HG02642 (cell line): ENCODE results near the gene PYCR2.
"Not testable (repeated sequence)": the region's sequence is repeated elsewhere in the genome, so short reads cannot be mapped to it uniquely, and the experiment has no call there.

Experiments
- ATAC-seq: cut with Tn5 transposase; IDR thresholded peaks from one replicate; pipeline ENCODE4 v1.9.1; 2021; ENCODE audit warnings: mild to moderate bottlenecking; ENCODE audit not compliant: unreplicated experiment, poor library complexity

The PYCR2 gene

DNA sequence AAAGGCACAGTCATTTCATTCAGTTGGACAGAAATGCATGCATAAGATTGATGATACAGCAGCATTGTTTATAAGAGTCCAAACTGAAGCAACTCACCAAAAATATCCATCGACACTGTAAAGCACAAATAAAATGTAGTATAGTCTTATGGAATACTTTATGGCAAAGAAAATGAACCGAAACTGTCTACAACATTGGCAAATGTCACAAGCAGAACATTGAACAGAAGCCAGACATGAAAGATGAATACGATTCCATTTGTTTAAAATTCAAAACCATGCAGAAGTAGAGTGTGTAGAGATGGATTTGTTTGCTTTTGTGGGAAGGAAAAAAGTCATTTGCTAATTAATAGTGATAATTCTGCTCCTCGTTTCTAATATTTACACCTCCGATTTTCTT, 27.6 kb downstream of the PYCR2 start:
- no peak for ATAC-seq

DNA sequence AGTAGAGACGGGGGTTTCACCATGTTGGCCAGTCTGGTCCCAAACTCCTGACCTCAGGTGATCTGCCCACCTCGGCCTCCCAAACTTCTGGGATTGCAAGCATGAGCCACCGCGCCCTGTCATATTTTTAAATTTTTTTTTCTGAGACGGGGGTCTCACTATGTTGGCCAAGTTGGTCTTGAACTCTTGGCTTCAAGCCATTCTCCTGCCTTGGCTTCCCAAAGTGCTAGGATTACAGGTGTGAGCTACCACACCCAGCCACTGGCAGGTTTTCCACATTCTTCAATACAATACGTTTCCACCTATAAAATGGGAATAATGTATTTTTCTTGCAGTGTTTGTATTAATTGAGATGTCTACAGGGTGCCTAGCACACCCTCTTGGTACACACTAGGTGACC, 31.7 kb downstream of the PYCR2 start:
- ATAC-seq, result no peak

DNA sequence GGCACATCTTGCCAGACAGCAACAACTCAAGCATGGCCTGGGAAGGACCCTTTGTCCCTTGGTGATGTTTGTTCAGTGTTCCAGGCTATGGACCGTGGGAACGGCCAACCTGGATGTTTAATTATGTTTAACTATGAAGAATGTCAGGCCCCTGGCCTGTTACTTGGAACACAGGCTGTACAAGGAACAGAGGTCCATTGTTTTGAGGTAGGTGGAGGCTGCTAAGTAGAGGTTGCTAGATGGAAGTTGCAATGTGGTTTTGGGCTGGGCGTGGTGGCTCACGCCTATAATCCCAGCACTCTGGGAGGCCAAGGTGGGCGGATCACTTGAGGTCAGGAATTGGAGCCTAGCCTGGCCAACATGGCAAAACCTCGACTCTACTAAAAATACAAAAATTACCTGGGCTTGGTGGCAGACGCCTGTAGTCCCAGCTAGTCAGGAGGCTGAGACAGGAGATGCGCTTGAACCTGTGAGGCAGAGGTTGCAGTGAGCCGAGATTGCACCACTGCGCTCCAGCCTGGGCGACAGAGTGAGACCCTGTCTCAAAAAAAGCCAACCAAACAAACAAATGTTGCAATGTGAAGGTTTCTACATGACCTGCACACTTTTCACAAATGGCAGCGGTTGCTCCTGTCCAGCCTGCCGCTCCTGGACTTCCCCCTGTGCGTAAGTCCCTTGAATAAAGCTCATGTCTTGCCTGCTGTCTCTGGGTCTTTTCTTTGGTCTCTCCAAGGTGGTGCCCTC, 32.6 kb downstream of the PYCR2 start:
- ATAC-seq, result no peak

DNA sequence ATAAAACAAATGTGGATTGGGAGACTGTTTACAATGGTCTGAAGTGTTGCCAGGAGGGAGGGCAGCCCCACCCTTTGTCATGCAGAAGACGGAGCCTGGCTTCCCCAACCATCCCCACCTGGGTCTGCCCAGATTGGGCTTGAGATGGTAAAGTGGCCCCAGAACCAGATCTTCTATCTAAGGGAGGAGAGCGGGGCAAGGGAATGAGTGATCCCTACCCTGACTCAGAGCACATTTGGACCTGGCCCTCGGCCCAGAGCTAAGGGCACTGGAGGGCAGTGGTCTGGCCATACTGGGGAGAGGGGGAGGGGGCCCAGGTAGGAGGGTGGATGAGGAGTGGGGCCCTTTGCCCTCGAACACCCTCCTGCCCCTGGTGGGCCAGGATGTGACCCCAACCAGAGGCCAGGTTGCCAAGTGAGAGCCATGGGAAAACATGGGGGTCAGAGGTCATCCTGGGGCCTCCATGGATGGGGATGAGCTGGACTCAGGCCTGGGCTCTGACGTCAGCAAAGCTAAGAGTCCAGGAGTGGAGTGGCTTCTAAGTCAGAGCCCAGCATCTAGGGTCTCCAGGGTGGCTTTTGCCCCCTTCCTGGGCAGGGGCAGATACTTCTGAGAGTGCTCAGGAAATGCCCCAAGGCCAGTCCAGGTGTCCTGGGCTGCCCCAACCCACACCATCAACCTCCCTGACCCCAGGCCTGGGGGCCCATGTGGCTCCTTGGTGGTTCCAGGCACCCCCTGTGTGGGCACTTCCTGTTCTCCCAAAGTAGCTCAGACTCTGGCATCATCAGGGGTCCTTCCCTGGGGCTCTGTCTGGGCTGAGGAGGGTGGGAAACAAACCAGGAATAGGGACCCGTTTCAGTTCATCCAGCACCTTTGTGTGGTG, 33.5 kb downstream of the PYCR2 start:
- no peak for ATAC-seq

DNA sequence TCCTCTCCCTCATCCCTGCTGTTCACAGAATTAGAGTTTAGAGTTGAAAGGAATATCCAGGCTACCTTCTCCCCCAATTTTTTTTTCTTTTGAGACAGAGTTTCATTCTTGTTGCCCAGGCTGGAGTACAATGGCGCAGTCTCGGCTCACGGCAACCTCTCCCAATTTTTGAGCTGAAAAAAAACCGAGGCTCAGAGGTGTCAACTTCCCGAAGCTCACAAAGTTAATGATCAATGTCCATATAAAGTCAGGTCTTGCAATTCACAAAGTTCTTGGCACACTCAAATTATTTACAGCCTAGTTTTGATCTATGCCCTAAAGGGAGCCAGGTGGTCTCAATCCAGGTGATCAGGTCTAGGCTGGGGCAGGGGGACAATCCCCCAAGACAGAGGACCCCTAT, 34.3 kb downstream of the PYCR2 start:
- no peak for ATAC-seq

DNA sequence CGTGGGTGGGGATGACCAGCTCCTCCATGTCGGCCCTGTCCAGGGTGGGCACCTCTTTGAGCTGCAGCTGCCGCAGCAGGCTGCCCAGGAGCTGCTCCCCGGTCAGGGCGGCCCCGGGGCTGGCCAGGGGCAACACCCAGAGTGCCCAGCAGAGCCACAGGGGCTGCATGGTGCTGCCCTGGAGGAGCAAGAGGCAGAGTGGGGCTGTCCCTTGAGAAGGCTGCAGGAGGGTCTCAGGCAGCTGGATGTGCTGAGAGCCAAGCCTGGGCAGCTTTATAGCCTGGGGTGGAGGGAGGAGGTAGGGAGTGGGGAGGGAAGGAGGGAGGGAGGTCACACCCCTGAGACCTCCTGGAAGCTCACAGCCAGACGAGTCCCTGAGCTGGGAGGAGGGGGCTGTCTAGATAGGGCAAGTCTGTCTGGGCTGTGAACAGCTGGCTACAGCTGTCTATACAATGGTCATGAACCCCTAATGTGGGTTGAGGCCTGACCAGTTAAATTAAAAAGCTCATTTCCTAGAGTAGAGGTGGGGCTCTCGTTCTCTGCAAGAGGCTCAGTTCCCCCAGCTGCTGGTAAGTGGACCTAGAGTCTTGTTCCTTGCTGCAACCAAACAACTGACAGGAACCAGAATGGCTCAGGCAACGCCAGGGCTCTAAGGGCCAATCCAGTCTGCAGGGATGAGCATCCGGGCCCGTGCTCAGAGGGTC, 35.0 kb downstream of the PYCR2 start, which contains the start of gene LEFTY1:
TSS of gene LEFTY1 (minus strand) at position 249 of the 704 bp plus-strand sequence. CDS start at position 169, 80 bp downstream.
- no peak for ATAC-seq

DNA sequence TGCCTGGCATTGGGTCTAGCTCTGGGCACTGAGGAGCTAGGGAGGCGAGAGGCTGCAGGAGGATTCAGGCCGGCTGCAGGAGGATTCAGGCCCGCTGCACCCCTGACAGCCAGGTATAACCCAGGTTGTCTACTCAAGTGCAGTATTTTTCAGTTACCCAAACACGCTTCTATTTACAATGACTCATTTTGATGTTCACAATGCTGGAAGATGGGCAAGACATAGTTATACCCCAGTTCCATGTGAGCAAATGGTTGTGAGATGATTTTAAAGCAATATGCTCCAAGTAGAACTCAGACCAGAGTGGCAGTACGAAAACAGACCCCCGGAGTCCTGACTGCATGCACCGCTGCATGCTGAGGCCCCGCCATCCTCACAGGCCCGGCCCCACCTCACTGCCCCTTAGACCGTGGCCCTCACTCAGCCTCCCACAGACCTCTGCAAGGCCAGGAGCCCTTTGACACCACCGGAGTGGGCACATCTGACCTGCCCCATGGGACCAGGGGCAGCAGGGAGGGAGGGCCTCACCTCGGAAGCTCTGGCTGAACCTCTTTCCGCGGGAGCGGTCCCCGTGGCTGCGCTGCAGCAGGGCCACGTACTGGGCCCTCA, 35.7 kb downstream of the PYCR2 start:
- ATAC-seq, result no peak

DNA sequence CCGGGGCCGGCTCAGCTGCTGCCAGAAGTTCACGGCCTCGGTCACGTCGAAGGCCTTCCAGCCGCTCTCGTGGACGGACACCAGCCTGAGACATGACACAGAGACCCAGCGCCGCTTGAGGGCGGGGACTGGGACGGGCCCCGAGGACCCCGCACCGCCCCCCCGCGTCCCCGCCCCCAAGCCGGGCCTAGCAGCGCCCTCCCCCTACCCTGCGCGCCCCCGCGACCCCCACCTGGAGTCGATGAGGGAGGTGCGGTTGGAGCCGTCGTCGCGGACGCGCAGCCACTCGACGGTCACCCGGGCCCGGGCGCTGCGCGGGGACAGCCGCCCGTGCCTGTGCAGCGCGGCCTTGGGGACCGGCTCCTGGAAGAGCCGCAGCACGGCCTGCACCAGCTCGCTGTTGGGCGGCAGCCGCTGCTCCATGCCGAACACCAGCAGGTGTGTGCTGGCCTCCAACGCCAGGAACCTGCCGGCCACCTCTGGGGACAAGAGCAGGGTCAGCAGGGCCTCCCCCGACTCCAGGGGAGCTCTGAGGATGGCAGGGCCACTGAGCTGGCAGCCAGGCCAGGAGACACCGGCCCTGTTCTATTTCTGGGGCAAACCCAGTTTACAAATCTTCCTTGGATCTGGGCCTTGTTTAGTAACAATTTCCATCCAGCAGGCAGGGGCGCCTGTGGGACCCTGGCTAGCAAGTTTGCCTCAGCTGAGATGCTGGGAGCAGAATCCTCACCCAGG, 36.3 kb downstream of the PYCR2 start:
- not testable (repeated sequence) for ATAC-seq

DNA sequence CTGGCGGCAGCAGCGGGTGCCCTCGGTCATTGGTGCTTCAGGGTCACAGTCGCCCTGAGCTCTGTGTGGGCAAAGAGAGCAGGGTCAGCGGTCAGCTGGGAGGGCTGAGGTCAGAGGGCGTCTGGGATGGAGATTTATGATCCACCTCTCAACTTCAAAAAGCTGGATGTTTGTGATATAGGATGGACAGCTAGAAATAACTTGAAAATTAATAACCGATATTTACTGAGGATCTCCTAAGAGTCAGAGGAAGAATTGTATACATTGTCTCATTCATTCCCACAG, 37.1 kb downstream of the PYCR2 start:
- ATAC-seq, result no peak

DNA sequence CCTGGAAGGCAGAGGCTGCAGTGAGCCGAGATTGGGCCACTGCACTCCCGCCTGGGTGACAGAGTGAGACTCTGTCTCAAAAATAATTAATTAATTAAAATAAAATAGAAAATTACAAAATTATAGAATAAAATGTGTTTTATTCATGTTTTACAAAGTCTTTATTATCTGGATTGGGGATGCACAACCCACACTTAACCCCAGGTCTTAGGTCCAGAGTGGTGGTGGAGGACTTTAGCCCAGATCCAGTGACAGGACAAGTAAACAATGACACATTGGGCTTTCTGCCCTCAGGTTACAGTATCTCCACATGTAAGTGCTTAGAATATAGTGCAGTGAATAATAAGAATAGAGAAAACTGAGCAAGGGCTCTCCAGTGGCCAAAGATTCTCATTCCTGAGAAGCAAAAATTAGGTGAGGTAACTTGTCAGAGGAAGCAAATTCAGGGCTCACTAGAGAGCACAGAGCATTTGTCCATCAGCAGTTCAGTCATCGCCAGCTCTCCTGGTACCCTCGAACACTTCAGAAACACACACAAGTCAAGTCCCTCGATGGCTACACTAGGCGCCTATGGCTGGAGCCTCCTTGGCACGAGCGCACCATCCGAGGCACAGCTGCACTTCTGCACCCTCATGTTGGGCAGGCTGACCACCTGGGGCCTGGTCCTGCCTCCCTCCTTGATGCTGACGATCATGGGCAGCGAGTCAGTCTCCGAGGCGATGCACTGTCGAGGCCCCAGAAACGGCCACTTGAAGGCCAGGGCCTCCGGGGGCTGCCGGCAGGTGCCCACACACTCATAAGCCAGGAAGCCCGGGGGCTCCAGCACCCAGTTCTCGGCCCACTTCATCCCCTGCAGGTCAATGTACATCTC, 37.7 kb downstream of the PYCR2 start:
- ATAC-seq, result no peak

DNA sequence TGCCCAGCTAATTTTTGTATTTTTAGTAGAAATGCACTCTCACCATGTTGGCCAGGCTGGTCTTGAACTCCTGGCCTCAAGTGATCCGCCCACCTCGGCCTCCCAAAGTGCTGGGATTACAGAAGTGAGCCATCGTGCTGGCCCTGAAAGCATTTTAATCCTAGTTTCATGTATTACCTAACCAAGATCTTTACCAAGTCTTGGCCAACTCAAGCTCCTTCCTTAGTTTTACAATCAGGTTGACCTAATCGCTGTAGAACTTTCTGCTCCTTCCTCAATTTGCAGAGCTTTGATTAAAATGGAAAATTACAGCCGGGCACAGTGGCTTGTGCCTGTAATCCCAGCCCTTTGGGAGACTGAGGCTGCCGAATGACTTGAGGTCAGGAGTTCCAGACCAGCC, 38.7 kb downstream of the PYCR2 start:
- no peak for ATAC-seq

DNA sequence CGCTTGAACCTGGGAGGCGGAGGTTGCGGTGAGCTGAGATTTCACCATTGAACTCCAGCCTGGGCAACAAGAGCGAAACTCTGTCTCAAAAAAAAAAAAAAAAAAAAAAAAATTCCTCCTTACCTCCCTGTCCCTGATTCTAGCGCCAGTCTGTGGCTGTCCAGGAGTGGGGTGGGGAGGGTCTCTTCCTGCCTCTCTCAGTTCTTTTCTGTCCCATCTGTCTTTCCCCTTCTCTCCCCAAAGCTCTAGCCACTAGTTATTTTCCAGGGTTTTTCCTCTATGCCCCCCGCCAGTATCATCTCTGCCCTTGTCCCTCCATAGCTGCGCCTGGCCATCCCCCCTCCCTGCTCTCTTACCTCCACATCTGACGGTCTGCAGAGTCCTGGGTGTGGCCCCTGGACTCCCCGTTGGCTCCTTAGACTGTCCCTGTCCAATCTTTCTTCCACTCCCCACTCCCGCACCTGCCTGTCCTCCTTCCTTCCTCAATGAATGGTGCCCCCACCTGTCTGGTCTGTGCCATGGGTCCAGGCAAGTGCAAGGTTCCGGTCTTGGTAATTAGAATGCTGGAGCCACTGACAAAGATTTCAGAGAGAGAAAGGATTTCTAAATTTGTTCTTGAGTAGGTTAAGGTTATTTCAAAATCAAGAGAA, 40.3 kb downstream of the PYCR2 start:
- no peak for ATAC-seq

DNA sequence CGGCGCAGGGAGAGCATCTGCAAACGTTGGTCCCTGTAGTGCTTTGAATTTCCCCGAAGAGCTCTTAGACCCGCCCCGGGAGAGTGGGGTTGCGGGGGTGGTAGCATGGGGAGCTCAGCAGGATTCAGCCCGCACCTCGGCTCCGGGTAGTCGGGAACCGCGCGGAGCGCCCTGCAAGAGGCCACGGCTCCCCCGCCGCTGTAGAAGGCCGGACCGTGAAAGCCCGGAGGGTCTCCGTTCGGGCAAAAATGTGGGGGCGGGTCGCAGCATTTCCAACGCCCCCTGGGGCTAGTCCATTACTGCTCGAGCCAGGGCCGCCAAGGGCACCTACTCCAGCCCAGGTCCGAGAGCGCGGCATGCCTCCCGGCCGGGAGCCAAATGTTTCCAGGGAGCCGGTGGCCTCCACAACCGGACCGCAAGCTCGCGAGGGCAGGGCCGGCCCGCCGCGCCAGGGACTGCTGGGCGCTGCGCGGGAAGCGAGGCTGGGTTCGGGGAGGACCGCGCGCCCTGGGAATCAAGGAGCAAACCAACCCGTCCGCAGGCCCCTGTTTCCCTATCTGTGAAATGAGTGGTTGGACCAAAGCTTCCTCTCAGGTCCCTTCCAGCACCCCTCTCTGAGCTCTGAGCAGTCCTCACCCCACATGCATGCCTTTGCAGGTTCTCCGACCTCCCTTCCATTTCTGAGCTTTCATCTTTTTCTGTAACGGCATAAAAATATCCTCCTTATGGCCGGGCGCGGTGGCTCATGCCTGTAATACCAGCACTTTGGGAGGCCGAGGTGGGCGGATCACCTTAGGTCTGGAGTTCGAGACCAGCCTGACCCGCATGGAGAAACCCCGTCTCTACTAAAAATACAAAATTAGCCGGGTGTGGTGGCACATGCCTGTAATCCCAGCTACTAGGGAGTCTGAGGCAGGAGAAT, 41.1 kb downstream of the PYCR2 start:
- peak; percentile 33 for ATAC-seq

DNA sequence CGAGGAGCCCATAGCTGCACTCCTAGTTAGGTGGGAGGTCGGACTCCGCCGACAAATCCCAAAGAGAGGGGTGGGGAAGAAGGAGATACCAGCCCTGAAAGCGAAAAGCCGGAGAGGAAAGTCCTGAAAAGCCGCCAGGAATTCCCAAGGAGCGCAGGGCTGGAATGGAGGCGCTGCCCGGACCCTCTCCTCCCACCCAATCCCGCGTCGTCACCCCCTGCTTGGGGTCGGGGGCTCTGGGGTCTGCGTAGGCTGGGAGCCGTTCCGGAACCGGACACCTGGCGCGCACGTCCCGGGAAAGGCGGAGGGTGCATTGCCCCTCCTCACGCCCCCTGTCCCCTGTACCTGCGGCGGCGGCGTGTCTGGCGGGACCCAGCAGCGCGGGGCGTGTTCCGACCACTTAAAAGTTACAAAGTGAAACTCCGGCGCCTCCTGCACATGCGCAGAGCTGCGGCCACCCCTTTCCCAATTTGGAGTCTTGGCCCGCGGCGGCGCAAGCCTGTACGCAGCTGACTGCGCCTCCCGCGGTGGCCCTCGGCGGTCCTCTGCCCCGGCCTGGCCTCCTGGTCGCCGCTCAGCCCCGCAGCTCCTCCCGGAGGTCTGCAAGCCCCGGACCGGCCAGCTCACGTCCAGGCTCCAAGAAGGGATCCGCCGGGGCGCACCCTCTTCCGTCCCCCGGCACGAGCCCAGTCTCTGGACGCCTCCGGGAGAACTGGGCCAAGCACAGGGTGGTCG, 41.9 kb downstream of the PYCR2 start, which contains the start of gene TMEM63A:
TSS of gene TMEM63A (minus strand) at position 422 of the 735 bp plus-strand sequence. CDS start 4,800 bp downstream, outside the sequence.
- peak; percentile 77 for ATAC-seq

DNA sequence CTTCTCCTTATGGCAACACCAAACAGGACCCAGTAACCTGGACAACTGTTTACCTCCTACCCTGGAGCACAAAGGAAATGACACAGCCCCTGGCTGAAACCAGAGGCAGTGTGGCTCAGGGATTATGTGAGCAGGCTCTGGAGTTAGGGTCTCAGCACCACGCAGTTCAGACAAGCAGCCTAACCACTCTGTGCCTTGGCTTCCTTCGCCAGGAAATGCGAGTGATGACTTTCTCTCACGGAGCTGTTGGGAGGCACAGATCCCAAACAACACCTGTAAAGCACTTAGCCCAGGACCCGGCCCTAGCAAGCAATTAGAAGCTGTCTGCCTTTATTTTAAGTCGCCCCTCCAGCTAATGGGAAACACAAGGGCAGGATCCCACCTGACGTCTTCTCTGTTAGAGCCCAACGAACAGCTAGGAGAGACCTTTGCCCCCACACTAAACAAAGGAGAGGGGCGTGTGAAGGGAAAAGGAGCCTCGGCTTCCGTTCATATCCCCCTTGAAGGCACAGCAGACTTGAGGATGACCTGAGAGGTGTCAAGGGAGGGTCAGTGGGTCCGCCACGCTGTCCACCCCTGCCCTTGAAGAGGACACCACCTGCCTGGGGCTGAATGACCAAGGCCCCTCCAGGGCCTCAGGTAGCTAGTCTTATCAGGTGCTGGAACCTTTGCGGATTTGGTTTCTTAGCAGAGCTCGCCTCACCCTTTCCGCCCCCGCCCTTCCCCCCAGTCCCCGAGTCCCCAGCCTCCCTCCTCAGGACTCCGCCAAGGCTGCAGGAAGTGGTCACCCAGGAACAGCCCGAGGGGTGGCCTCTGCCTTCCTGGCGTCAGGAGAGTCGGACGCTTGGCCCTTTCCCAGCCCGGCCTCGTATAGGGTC, 42.7 kb downstream of the PYCR2 start:
- peak; percentile 27 for ATAC-seq

DNA sequence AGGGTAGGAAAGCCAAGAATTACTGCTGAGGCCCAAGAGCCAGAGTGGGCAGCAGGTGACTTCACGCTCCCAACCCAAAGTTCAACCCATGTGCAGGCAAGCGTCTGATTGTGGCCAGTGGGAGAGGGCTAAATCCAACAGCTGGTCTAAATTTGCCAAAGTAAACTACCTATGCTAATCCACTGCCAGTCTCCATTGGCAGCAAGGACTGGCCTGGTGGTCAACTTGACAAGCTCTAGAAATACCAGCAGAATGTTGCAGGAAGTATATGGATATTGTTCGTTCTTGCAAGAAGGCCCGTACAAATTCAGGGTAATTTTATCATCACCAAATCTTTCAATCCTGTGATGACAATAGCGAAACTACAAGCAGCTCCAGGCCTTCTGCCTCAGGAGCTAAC, 43.4 kb downstream of the PYCR2 start:
- ATAC-seq, result no peak
